ENCODE data around the gene LAMTOR2.
A peak's percentile ranks its signal among the peaks of the same experiment; 100 is the strongest.

LAMTOR2 gene

DNA sequence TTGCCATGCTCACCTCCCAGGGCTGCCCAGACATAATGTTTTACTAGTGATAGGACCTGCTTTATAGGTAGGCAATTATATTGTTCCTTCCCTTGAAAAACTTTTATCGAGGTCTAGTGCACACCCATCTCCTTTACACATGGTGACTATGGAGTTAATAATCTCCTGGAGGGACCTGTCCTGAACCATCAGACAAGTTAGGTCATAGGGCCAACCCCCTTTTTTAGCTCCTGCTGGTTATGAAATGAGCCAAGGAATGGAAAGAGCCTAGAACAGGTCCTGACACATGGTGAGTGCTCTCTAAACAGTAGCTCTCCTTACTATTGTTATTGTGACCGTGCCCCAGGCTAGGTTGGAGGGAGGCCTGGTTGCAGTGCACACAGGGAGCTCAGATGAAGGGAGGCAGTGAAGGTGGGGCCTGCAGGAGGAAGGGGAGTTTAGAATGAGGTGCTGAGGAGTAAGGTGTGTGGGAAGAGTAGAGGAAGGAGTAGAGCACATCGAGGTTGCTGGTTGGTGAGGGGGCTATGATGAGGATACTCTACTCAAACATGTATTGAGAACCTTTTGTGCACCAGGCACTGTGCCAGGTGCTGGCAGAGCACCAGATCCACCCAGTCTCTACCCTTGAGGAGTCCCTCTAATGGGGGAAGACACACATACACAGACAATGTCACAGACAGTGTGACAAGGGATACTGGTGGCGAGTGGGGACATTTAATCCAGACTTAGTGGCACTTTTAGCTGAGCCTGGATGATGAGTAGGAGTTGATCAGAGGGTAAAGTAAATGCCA is 45.8 kb downstream of the LAMTOR2 start:
- TF ChIP-seq, protein P1, sequence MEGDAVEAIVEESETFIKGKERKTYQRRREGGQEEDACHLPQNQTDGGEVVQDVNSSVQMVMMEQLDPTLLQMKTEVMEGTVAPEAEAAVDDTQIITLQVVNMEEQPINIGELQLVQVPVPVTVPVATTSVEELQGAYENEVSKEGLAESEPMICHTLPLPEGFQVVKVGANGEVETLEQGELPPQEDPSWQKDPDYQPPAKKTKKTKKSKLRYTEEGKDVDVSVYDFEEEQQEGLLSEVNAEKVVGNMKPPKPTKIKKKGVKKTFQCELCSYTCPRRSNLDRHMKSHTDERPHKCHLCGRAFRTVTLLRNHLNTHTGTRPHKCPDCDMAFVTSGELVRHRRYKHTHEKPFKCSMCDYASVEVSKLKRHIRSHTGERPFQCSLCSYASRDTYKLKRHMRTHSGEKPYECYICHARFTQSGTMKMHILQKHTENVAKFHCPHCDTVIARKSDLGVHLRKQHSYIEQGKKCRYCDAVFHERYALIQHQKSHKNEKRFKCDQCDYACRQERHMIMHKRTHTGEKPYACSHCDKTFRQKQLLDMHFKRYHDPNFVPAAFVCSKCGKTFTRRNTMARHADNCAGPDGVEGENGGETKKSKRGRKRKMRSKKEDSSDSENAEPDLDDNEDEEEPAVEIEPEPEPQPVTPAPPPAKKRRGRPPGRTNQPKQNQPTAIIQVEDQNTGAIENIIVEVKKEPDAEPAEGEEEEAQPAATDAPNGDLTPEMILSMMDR (IDR thresholded peaks at IDR 0.05; ENCODE audit: low read depth, low read length) = no peak
- no peak overlapping the region for H3K4me3 ChIP-seq (ENCODE audit: low read depth, low read length)
- in situ Hi-C loops (cut with HindIII; ENCODE audit: low sequenced_read_pairs) = no loop called here
- DNase-seq (ENCODE audit: low read depth, low spot score) = no peak

- in situ Hi-C loops (cut with HindIII; ENCODE audit: low sequenced_read_pairs) = no loop called here
- no peak overlapping the region for H3K4me3 ChIP-seq (ENCODE audit: low read depth, low read length)
- TF ChIP-seq, protein P1 (IDR thresholded peaks at IDR 0.05; ENCODE audit: low read depth, low read length) = no peak
- DNase-seq (ENCODE audit: low read depth, low spot score) = no peak
These were observed 47.3 kb downstream of the LAMTOR2 start for GRCh38 chr1:156101880-156102279.

DNA sequence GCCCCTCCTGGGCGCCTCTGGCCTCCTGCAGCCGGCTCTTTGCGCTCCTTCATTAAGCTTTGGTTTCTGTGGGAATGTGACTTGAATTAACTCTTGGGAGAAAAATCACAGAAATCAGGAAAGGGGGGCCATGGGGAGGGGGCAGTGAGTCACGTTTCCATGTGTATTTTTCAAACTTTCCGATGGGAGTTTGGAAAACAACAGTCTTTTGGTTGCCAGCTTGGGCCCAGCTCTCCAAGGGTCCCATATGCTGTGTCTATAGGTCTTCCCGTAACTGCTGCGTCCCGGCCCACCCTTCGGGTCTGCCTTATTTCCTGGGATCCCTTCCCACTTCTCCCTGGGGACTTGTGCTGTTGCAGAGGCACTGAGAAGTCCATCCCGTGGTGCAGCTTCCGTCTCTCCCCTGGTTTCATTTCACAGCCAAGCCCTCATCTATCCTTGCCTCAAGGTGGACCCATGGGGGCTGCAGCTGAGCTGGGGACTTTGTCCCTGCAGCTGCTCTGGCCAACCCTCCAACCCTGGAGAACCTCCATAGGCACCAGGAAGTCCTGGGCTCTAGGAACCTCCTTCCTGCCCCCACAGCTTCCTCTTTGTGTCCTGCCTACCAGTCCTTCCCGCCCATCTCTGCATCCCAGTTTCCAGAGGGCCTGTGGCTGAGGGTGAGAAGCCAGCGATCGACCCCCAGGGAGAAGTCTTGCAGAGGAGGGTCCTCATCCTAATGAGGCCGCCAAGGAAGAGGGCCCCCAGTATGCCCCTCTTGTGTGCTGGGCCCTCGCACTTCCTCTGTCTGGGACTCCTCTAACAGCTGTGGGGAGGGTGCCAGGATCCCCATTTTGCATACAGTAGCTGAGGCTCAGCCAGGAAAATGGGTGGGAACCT is 48.3 kb downstream of the LAMTOR2 start:
- TF ChIP-seq, protein P1 (IDR thresholded peaks at IDR 0.05; ENCODE audit: low read depth, low read length) = no peak
- no peak overlapping the region for H3K4me3 ChIP-seq (ENCODE audit: low read depth, low read length)
- peak; percentile 73 for DNase-seq (ENCODE audit: low read depth, low spot score)
- in situ Hi-C loops (cut with HindIII; ENCODE audit: low sequenced_read_pairs) = no loop called here

GRCh38 chr1:156103521-156103947 is 49.0 kb downstream of the LAMTOR2 start:
- TF ChIP-seq, protein P1 (IDR thresholded peaks at IDR 0.05; ENCODE audit: low read depth, low read length) = no peak
- DNase-seq (ENCODE audit: low read depth, low spot score) = peak; percentile 59
- H3K4me3 ChIP-seq (ENCODE audit: low read depth, low read length) = no peak overlapping the region
- in situ Hi-C loops (cut with HindIII; ENCODE audit: low sequenced_read_pairs) = no loop called here

DNA sequence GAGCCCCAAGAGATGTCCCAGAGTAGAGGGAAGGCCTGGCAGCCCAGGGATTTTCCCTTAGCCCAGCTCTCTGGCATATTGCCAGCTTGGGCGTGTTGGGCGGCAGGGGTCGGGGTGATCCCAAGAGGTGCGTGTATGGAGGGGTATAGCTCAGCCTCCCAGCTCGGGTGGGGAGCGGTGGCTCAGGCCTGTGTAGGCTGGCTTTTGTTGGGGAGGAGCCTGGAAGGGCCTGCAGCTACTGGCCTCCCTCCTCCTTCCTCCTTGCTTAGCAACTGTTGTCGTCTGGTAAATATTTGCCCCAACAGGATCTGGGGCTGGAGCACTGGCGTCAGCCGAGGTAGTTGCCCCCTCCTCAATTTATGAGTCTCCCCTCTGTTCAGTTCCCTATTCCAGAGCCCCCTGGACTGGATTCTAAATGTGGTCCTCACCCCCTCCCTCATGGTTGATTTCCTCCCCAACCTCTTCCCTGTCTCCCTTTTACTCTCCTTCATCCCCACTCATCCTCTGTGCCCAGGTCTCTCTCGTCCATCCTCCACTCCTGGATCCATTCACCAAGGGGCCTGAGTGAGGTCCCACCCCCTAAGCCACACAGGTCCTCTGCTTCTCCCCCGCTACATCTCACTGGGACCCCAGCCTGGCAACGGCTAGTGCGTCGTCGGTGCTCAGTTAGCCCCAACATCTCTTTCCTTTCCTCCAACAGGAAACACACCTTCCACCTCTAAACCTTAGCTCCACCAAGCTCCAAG is 49.7 kb downstream of the LAMTOR2 start:
- in situ Hi-C loops (cut with HindIII; ENCODE audit: low sequenced_read_pairs) = no loop called here
- H3K4me3 ChIP-seq (ENCODE audit: low read depth, low read length) = no peak overlapping the region
- DNase-seq (ENCODE audit: low read depth, low spot score) = peak; percentile 85
- TF ChIP-seq, protein P1 (IDR thresholded peaks at IDR 0.05; ENCODE audit: low read depth, low read length) = no peak
